HFF-Myc (cell line): ENCODE measurements around the gene TAF6.

Source experiments
- DNase-seq: peaks from one replicate; pipeline ENCODE4 v3.0.0-alpha.2; 2011; ENCODE audit warnings: low read depth; ENCODE audit errors: extremely low read depth
- H3K4me3 ChIP-seq: replicated peaks from 2 replicates; pipeline ENCODE4 v1.5.1; 2011; ENCODE audit warnings: low read depth, mild to moderate bottlenecking, control low read depth, low read length
- TF ChIP-seq, protein P1 (sequence below): IDR thresholded peaks from 2 replicates; pipeline ENCODE4 v1.5.1; 2012; ENCODE audit warnings: mild to moderate bottlenecking, low read depth, low read length, control low read depth; ENCODE audit errors: missing control alignments

Gene TAF6

GRCh38 chr7:100065452-100066186 lies 53.5 kb downstream of the TAF6 start:
- TF ChIP-seq, protein P1, sequence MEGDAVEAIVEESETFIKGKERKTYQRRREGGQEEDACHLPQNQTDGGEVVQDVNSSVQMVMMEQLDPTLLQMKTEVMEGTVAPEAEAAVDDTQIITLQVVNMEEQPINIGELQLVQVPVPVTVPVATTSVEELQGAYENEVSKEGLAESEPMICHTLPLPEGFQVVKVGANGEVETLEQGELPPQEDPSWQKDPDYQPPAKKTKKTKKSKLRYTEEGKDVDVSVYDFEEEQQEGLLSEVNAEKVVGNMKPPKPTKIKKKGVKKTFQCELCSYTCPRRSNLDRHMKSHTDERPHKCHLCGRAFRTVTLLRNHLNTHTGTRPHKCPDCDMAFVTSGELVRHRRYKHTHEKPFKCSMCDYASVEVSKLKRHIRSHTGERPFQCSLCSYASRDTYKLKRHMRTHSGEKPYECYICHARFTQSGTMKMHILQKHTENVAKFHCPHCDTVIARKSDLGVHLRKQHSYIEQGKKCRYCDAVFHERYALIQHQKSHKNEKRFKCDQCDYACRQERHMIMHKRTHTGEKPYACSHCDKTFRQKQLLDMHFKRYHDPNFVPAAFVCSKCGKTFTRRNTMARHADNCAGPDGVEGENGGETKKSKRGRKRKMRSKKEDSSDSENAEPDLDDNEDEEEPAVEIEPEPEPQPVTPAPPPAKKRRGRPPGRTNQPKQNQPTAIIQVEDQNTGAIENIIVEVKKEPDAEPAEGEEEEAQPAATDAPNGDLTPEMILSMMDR: no peak
- H3K4me3 ChIP-seq: no peak overlapping the region

GRCh38 chr7:100064162-100064561 lies 55.0 kb downstream of the TAF6 start:
- no peak overlapping the region for H3K4me3 ChIP-seq
- DNase-seq: no peak
- TF ChIP-seq, protein P1: no peak

More at GRCh38 chr7:100065452-100066186, 53.5 kb downstream of the TAF6 start:
- DNase-seq: no peak

DNA sequence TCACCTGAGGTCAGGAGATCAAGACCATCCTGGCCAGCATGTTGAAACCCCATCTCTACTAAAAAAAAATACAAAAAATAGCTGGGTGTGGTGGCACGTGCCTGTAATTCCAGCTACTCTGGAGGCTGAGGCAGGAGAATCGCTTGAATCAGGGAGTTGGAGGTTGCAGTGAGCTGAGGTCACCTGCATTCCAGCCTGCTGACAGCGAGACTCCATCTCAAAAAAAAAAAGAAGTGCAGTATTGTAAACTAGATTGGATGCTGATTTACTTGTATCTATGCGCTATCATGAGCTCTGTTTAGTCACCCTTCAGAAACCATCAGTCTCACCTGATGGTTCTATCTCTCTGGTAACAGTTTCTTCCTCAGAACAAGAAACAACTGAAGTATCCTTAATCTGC lies 55.8 kb downstream of the TAF6 start:
- TF ChIP-seq, protein P1: no peak
- no peak overlapping the region for H3K4me3 ChIP-seq
- no peak for DNase-seq

- TF ChIP-seq, protein P1: no peak
- no peak for DNase-seq
- no peak overlapping the region for H3K4me3 ChIP-seq
These were observed 57.5 kb downstream of the TAF6 start for GRCh38 chr7:100061518-100062193.

DNA sequence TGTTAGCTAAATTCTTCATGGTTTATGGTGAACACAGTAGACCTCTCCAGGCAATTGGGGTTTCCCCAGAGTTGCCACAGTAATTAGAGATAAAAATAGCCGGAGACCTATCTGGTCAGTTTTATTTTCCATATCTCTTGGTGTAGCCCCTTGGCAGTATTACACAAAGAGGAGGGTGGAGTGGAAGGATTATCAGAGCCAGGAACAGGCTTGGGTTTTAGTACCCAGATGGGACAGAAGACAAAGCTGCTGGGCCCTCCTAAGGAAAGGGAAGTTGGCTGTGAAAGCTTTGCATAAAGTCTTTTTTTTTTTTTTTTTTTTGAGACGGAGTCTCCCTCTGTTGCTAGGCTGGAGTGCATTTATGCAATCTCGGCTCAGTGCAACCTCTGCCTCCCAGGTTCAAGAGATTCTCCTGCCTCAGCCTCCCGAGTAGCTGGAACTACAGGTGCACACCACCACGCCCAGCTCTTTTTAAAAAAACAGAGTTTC lies 59.9 kb downstream of the TAF6 start:
- TF ChIP-seq, protein P1: no peak
- H3K4me3 ChIP-seq: no peak overlapping the region
- DNase-seq: no peak
